HL-60 (cell line): ENCODE data around the gene MDFIC.
A peak's percentile ranks its signal among the peaks of the same experiment; 100 is the strongest.

Experiments used
- DNase-seq, 2 experiments: peaks; one replicate each; pipeline ENCODE4 v3.0.0-alpha.2; 2010 to 2020; ENCODE audit warnings: low read depth in 1 of 2, low spot score in 1 of 2
- H3K27ac ChIP-seq: fragments of 250-450 bp; sonication (Bioruptor Pico); replicated peaks from 2 replicates; pipeline ENCODE4 v1.5.1; 2020; ENCODE audit warnings: mild to moderate bottlenecking, moderate library complexity
- H3K27me3 ChIP-seq: fragments of 250-450 bp; sonication (Bioruptor Pico); 2 replicates; pipeline ENCODE4 v1.5.1; 2021; ENCODE audit warnings: mild to moderate bottlenecking, moderate library complexity; ENCODE audit not compliant: insufficient read depth, poor library complexity, severe bottlenecking
- H3K4me3 ChIP-seq: replicated peaks from 2 replicates; pipeline ENCODE4 v1.5.1; 2011; ENCODE audit warnings: mild to moderate bottlenecking, control low read depth, low read length; ENCODE audit not compliant: insufficient read depth
- GABPA ChIP-seq: IDR thresholded peaks from 2 replicates; pipeline ENCODE4 v1.6.1; 2012; ENCODE audit warnings: low read depth
- POLR2AphosphoS5 ChIP-seq: IDR thresholded peaks from 2 replicates; pipeline ENCODE4 v1.6.1; 2012; ENCODE audit warnings: low read depth
- SPI1 ChIP-seq: IDR thresholded peaks from 2 replicates; pipeline ENCODE4 v1.6.1; 2012; ENCODE audit warnings: low read depth, mild to moderate bottlenecking, borderline replicate concordance
- long read RNA-seq: library from polyadenylated mRNA; unstranded; transcript quantifications from one replicate; pipeline ENCODE4 v2.0.0, GENCODE V29; 2020
- TF ChIP-seq, protein P1 (sequence below): IDR thresholded peaks from one replicate; pipeline ENCODE4 v1.5.1; 2011; ENCODE audit warnings: low read length, control low read depth, inconsistent platforms; ENCODE audit not compliant: insufficient read depth
- TF ChIP-seq, protein P2 (sequence below): IDR thresholded peaks from 2 replicates; pipeline ENCODE4 v1.6.1; 2012; ENCODE audit warnings: low read depth; ENCODE audit not compliant: insufficient replicate concordance

The MDFIC gene, protein sequence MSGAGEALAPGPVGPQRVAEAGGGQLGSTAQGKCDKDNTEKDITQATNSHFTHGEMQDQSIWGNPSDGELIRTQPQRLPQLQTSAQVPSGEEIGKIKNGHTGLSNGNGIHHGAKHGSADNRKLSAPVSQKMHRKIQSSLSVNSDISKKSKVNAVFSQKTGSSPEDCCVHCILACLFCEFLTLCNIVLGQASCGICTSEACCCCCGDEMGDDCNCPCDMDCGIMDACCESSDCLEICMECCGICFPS
- long read RNA-seq, partial matches to known transcripts, result 2 of 7 reads
- long read RNA-seq, other reads (novel, unspliced or antisense), result 5 of 7 reads

DNA sequence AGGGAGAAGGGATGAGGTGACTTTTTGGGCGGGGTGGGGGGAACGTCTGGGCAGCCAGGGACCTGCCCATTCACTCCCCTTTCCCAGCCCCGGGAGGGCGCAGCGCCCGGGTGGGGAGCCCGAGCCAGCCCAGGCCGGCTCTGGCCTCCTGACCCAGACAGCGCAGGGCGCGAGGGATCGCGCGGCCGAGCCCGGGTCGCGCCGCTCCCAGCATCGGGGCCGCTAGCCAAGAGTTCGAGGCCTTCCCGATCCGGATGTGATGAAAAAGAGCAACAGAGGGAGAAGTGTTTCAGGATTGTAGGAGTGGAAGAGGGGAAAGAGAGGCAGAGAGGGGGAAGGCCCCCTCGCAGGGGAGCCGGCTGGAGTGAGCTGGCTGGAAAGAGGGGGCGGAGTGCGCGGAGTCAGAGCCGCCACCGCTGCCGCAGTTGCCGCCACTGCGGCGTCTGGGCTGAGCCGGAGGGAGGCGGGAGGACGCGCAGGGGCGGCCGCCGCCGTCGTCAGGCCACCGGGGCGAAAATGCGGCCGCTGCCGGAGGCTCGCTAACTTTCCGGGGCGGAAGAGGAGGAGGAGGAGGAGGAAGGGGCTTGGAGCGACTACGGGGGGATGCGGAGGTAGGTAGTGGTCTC is at the start of gene MDFIC:
TSS of gene MDFIC (plus strand) at position 69 of the 626 bp plus-strand sequence. CDS start 940 bp downstream, outside the sequence.
- peak in 1 of 2 experiments; percentile 23 for DNase-seq
- Histone ChIP-seq H3K27ac (peak within 1 kb of the TSS; percentile 79), H3K27me3 (no peaks in the 10 kb centered on the region), H3K4me3 (peak within 1 kb of the TSS; percentile 77)
- TF ChIP-seq, protein P1, sequence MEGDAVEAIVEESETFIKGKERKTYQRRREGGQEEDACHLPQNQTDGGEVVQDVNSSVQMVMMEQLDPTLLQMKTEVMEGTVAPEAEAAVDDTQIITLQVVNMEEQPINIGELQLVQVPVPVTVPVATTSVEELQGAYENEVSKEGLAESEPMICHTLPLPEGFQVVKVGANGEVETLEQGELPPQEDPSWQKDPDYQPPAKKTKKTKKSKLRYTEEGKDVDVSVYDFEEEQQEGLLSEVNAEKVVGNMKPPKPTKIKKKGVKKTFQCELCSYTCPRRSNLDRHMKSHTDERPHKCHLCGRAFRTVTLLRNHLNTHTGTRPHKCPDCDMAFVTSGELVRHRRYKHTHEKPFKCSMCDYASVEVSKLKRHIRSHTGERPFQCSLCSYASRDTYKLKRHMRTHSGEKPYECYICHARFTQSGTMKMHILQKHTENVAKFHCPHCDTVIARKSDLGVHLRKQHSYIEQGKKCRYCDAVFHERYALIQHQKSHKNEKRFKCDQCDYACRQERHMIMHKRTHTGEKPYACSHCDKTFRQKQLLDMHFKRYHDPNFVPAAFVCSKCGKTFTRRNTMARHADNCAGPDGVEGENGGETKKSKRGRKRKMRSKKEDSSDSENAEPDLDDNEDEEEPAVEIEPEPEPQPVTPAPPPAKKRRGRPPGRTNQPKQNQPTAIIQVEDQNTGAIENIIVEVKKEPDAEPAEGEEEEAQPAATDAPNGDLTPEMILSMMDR, result no peak
- TF ChIP-seq GABPA (no peak), SPI1 (no peak), POLR2AphosphoS5 (peak; percentile 67; the same call in 1 of the 2 replicates)
- TF ChIP-seq, protein P2, sequence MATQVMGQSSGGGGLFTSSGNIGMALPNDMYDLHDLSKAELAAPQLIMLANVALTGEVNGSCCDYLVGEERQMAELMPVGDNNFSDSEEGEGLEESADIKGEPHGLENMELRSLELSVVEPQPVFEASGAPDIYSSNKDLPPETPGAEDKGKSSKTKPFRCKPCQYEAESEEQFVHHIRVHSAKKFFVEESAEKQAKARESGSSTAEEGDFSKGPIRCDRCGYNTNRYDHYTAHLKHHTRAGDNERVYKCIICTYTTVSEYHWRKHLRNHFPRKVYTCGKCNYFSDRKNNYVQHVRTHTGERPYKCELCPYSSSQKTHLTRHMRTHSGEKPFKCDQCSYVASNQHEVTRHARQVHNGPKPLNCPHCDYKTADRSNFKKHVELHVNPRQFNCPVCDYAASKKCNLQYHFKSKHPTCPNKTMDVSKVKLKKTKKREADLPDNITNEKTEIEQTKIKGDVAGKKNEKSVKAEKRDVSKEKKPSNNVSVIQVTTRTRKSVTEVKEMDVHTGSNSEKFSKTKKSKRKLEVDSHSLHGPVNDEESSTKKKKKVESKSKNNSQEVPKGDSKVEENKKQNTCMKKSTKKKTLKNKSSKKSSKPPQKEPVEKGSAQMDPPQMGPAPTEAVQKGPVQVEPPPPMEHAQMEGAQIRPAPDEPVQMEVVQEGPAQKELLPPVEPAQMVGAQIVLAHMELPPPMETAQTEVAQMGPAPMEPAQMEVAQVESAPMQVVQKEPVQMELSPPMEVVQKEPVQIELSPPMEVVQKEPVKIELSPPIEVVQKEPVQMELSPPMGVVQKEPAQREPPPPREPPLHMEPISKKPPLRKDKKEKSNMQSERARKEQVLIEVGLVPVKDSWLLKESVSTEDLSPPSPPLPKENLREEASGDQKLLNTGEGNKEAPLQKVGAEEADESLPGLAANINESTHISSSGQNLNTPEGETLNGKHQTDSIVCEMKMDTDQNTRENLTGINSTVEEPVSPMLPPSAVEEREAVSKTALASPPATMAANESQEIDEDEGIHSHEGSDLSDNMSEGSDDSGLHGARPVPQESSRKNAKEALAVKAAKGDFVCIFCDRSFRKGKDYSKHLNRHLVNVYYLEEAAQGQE, result peak; percentile 30

DNA sequence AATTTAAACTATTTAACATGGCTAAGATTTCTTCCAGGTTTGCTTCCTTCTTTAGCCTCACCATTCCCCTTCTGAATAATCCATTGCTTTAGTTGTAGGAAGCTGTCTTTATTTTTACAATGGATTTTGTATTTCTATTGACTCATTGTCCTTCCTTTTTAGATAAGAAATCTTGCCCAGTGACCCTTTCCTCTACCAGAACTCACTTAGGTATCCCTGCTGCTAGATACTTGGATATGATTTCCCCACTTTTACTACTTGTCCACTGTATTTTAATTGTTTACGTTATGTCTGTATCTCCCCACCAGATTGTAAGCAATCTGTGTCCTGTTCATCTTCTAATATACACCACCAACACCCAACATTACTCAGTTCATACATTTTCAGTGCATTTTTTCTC is 47.7 kb upstream of the MDFIC start:
- Histone ChIP-seq H3K27ac (no peak overlapping the region), H3K27me3 (no peaks in the 10 kb centered on the region), H3K4me3 (no peak overlapping the region)
- TF ChIP-seq SPI1, result no peak
- TF ChIP-seq POLR2AphosphoS5, result no peak
- TF ChIP-seq, protein P2, result no peak
- TF ChIP-seq, protein P1, result no peak
- no peak for TF ChIP-seq GABPA
- DNase-seq, result no peak

DNA sequence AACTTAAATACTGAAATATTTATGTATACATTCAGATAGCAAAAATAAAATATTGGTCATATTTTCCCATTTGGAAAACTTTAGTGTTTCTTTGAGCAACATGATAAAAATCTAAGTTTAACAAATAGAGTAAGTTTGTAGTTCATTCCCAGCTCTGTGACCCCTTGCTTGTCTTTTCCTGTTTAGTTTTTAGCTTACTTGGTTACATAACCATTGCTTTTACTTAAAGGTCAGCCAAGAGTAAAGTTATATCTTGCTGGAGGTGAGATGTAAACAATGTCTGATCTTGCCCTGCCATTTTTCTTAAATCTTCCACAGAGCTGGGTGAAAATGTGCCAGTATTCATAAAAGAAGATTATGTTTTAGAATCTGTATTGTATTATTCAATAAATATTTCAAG is 46.7 kb upstream of the MDFIC start:
- no peak overlapping the region for H3K4me3 ChIP-seq
- no peak for TF ChIP-seq POLR2AphosphoS5
- TF ChIP-seq, protein P2, result no peak
- TF ChIP-seq, protein P1, result no peak
- TF ChIP-seq GABPA, result no peak
- no peak for TF ChIP-seq SPI1

More for the DNA sequence above, 46.7 kb upstream of the MDFIC start:
- no peak overlapping the region for H3K27ac ChIP-seq
- no peaks in the 10 kb centered on the region for H3K27me3 ChIP-seq
- no peak for DNase-seq
